CD4-positive, alpha-beta T cell treated with Interleukin-15 for 4 hours (primary cell): ENCODE measurements around the gene OR2B3.
"Not testable (repeated sequence)": the region's sequence is repeated elsewhere in the genome, so short reads cannot be mapped to it uniquely, and the experiment has no call there.

ENCODE experiments used
- DNase-seq: peaks from one replicate; pipeline ENCODE4 v3.0.0-alpha.2; 2020; ENCODE audit warnings: low spot score

The OR2B3 gene, protein sequence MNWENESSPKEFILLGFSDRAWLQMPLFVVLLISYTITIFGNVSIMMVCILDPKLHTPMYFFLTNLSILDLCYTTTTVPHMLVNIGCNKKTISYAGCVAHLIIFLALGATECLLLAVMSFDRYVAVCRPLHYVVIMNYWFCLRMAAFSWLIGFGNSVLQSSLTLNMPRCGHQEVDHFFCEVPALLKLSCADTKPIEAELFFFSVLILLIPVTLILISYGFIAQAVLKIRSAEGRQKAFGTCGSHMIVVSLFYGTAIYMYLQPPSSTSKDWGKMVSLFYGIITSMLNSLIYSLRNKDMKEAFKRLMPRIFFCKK

DNA sequence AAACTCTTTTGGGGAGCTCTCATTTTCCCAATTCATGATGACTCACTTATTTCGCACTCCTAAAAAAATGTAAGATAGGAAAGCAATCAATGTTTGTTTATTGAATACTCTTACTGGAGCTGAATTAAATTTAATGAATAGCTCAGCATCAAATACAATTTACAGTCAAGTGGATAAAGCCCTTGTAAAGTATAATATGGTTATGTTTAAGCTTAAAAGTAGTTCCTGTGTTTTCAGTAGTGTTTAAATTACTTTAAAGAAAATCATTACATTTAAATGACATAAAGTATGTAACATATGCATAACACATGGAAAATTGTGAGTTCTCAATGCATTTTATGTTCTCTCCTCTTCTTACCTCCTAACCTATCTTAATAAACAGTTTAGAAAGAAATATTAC is at the start of gene OR2B3:
TSS of gene OR2B3 (minus strand) at position 101 of the 400 bp plus-strand sequence. CDS start at position 36, 65 bp downstream.
- no peak for DNase-seq

DNA sequence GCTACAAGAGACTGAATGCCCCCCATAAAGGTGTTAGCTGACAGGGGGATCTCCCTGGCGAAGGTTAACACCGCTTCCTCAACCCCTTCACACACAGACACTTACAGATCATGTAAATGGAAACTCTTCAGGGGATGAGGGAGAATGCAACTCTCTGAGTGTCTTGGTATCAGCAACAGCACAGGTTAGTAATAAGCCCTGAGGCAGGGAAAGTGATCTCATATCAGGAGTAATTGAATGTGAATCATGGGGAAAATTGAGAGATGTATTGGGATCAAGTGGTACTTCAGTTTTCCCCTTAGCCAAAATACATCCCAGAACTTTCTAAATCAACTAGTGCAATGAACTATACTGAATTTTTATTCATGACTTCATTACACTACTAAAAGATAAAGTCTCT is 44.6 kb upstream of the OR2B3 start:
- no peak for DNase-seq

DNA sequence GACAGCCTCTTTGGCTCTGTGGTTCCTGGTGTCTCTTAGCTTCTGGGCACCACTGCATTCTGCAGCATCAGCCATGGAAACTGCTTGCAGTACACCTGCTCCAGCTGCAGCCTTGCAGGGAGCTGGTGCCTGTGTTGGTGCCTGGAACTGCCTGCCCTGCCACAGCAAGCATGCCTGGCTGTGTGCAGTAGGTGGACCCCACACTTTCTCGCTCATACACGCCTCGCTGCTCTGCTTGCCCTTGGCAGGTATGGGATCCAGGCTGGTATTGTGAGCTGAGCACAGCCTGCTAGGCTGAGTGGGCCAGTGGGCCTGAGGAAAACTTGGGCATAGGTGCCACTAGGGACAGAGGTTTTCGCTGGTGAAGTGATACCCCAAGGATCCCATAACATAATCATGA is 43.5 kb upstream of the OR2B3 start:
- DNase-seq = no peak

DNA sequence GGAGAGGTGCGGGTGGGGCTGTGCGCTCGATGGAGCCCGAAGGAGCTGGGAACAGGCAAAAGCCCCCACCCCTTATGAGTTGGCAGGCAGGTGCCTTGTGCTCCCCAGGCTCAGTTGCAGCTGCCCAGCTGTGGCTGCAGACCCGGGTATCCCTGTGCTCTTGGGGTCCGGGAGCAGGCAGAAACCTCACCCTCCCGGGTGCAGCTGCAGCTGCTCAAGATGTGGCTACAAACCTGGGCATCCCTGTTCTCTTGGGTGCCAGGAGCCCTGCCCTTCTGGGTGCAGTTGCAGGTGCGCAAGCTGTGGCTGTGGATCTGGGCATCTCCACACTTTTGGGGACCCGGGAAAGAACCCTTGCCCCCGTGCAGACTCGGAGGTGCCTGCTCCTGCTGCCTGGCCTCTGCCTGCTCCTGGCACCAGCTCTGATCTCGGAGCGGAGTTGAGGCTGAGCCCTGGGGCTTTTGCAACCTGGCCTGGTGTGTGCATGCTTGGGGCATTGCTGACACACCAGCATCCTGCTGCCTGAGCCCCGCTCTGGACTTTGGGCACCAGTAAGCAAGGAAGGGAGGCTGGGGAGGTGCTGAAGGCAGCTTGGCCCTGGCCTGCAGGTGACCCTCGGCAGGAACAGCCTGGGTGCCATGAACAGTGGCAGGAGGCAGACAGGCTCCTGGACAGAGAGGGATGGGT is 42.4 kb upstream of the OR2B3 start:
- no peak for DNase-seq

DNA sequence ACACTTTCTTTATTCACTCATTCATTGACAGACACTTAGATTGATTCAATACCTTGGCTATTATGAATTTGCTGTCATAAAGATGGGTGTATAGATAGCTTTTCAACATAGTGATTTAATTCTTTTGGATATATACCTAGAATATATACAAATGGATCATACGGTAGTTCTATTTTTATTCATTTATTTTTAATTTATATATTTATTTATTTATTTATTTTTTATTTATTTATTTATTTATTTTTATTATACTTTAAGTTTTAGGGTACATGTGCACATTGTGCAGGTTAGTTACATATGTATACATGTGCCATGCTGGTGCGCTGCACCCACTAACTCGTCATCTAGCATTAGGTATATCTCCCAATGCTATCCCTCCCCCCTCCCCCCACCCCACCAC is 27.9 kb upstream of the OR2B3 start:
- not testable (repeated sequence) for DNase-seq

DNA sequence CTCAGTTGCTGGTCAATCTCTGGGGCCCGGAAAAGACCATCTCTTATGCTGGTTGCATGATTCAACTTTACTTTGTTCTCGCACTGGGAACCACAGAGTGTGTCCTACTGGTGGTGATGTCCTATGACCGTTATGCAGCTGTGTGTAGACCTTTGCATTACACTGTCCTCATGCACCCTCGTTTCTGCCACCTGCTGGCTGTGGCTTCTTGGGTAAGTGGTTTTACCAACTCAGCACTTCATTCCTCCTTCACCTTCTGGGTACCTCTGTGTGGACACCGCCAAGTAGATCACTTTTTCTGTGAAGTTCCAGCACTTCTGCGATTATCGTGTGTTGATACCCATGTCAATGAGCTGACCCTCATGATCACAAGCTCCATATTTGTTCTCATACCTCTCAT is 25.0 kb upstream of the OR2B3 start:
- DNase-seq = no peak

DNA sequence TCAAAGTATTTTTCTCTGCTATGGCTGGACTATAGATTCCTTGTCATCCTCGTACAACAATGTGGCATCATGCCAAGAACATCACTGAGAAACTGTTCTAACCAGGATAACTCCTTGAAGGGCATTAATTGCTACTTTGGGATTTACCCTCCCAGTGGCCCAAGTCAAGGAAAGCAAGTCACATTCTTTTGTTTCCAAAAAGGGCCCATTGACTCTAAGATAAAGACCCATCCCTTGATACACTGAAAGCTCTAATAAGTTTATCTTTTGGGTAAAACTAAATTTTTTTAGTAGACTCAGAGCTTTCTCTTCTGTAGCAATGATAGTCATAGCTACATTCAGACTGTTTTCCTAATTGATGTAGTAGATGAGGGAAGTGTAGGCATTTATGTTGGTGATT is 20.6 kb upstream of the OR2B3 start, which contains the start of gene OR2J3:
TSS of gene OR2J3 (plus strand) at position 301 of the 400 bp plus-strand sequence. CDS start 3,833 bp downstream, outside the sequence.
- DNase-seq = no peak

DNA sequence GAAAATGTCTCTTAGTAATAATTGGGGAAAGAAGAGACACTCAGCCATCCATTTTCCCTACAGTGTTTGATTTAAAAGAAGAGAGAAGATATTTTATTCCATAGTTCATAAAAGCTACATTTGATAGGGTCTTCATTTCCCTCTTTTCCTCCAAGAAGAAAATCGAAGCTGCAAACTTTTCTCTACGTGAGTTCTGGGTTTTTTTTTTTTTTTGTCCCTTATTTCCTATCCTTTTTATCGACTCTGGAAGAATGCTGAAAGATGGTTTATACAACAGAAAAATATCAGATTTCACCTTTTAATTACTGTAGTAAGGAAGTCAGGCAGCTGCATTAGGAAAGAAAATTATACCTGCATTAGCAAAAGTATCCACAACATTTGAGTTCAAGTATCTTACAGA is 12.1 kb upstream of the OR2B3 start, which contains the start of gene OR2J1:
TSS of gene OR2J1 (plus strand) at position 301 of the 400 bp plus-strand sequence. CDS start 1,453 bp downstream, outside the sequence.
- no peak for DNase-seq

DNA sequence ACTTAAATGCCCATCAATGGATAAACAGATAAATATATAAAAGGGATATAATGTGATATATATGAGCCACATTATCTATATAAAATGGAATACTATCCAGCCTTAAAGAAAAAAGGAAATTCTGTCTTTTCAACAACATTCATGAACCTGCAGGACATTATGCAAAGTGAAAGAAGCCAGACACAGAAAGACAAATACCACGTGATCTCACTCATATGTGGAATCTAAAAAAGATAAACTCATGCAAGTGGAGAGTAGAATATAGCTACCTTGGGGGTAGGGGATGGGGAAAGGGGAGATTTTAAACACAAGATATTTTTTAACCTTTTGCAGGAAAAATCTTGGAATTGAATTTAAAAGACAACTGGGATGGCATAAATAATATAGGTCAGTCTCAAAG is 10.7 kb upstream of the OR2B3 start:
- DNase-seq = no peak

DNA sequence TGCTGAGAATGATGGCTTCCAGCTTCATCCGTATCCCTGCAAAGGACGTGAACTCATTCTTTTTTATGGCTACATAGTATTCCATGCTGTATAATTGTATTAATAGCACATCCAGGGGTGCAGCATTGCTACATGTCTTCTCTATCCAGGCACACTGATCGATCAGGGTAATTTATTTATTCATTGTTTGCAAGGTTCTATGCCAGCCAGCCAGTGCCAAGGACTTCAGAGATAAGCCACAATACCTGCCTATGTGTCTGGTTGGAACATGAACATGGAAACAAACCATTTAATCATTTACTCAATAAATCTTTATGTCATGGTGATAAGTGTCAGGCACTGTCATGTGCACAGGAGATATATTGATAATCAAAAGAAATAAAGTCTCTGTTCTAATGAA is 5.8 kb upstream of the OR2B3 start:
- DNase-seq = no peak

DNA sequence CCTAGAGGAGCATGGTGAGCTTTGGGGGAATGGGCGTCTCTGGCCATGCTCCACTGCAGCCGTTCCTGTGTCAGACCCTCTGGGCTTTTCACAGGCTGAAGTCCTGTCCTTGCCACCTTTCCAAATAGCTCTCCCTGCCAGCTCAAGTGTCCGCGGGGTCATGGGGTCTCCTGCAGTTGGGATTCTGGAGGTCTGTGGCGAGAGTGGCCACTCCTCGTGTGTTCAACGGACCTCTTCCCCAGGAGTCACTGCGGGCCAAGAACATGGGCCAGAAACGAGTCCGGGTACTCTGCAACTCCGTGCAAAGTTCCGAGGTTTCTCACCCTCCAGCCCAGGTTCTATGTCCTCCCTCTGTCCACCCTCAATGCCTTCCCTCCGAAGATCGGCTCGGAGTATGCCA is 4.7 kb downstream of the OR2B3 start:
- no peak for DNase-seq

DNA sequence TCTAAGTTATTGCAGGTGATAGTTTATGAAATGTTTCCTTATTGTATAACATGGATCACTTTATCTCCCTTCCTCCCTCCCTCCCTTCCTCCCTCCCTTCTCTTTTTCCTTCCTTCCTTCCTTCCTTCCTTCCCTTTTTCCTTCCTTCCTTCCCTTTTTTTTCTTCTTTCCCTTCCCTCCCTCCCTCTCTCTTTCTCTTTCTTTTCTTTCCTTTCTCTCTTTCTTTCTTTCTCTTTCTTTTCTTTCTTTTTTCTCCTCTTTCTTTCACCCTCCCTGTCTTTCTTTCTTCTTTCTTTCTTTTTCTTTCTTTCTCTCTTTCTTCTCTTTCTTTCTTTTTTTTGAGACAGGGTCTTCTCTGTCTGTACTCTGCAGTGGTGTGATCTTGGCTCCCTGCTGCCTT is 5.8 kb downstream of the OR2B3 start:
- no peak for DNase-seq

DNA sequence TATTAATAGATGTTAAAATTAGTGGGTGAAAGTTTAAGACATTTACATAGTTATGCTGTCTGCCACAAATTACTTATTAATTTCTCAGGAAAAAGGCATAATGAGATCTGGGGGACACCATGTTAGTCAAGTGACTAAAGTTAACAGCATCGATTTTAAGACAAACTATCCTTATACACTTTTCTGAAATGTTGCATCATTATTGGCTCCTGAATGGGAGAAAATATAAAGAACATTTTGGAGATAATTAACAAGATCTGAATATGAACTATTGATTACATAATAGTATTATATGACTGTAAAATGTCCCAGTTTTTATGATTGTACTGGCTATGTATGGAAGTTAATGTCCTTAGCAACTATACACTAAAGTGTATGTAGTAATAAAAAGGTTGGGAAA is 7.9 kb downstream of the OR2B3 start:
- no peak for DNase-seq

DNA sequence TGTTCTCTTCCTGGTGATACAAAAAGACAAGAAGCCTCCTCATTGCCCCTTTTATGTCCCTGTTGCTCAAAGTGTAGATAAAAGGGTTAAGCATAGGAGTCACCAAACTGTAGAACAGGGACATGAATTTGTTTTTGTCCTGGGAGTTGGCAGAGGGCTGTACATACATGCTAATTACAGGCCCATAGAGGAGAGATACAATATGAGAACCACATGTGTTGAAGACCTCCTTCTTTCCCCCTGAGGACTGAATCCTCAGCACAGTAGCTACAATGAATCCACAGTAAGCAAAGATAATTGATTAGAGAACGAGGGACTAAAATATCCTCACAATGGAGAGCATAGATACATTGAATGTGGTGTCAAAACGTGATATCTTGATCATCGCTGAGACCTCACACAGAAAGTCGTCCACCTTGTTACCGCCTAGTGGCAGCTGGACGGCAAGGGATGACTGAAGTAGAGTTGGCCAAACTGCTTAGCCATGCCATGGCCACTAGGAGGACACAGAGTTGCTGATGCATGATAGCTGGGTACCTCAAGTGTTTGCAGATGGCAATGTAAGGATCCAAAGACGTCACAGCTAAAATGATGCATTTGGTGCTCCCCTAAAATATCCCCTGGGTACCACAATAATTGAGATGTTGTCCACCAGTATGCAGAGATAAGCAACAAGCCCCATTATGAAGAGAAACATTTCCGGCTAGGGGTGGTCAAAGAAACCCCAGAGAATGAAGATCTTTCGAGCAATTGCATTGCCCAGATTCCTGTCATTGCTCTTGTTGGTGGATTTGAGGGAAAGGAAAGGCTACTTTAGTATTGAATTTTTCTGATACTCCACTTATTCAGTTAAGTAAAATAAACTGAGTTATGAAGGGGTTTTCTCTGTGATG is 15.0 kb downstream of the OR2B3 start:
- no peak for DNase-seq

DNA sequence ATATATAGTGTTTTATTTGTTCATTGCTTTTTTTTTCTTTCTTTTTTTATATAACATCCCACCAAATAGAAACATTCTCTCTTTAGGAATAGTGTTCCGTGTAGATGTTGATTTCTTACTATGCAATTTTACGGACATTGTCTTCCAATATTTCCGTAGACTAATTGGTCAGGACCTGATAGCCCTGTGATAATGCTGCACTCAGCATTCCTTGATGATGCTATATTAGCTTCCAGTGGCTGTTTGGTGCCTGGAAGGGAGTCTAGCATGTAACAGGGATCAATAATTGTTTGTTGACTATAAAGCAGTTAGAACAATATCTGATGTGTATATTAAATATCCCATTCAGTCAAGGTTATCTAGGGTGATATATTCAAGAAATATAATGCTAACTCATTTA is 35.4 kb downstream of the OR2B3 start:
- DNase-seq = no peak

DNA sequence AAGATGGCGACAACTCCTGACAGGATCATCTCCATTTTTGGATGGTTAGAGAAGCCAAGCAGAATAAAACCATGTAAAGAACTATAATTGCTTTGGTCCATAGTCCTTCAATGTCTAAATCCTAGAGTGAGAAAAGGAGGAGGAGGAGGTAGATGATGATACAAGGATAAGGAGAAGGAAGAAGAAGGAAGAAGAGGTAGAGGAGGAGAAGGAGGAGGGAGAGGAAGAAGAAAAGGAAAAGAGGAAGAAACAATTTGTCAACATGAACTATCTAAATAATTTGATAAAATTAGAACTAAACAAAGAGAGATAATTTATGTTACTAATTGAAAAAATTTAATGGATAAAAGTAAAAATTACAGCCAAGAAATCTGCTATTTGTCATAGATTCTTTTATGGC is 42.0 kb downstream of the OR2B3 start, which contains the start of gene OR2W1:
TSS of gene OR2W1 (minus strand) at position 101 of the 400 bp plus-strand sequence. CDS start at position 101, 0 bp downstream.
- no peak for DNase-seq
